GM18499 (cell line): ENCODE data around the gene PDE6C.

Experiments used
- ATAC-seq: cut with Tn5 transposase; IDR thresholded peaks from one replicate; pipeline ENCODE4 v1.9.1; 2021; ENCODE audit warnings: moderate number of reproducible peaks; ENCODE audit not compliant: insufficient read depth, unreplicated experiment

PDE6C gene

GRCh38 chr10:93593254-93593653, 19.1 kb upstream of the PDE6C start:
- ATAC-seq: no peak

GRCh38 chr10:93593749-93594148, 18.6 kb upstream of the PDE6C start:
- no peak for ATAC-seq

- ATAC-seq: no peak
These were observed 17.8 kb upstream of the PDE6C start for GRCh38 chr10:93594518-93594917.

GRCh38 chr10:93595378-93596161, 16.8 kb upstream of the PDE6C start:
- ATAC-seq: no peak

- ATAC-seq: no peak
These were observed 15.8 kb upstream of the PDE6C start for GRCh38 chr10:93596539-93596938.

GRCh38 chr10:93597075-93597599, 15.2 kb upstream of the PDE6C start:
- ATAC-seq: no peak

GRCh38 chr10:93598157-93598556, 14.2 kb upstream of the PDE6C start:
- ATAC-seq: no peak

GRCh38 chr10:93599335-93599734, 13.0 kb upstream of the PDE6C start:
- ATAC-seq: no peak

- ATAC-seq: no peak
These were observed 12.6 kb upstream of the PDE6C start for GRCh38 chr10:93599778-93600177.

- no peak for ATAC-seq
These were observed 11.7 kb upstream of the PDE6C start for GRCh38 chr10:93600446-93601145.

- ATAC-seq: no peak
These were observed 11.1 kb upstream of the PDE6C start, which contains the start of gene RBP4 for GRCh38 chr10:93601146-93601773. TSS of gene RBP4 (minus strand) at chr10:93601235. CDS start at chr10:93601028, 207 bp downstream.

GRCh38 chr10:93601774-93602162, 10.6 kb upstream of the PDE6C start:
- no peak for ATAC-seq

GRCh38 chr10:93603023-93603422, 9.3 kb upstream of the PDE6C start:
- ATAC-seq: no peak

GRCh38 chr10:93604146-93604545, 8.2 kb upstream of the PDE6C start:
- no peak for ATAC-seq

GRCh38 chr10:93608421-93608820, 3.9 kb upstream of the PDE6C start:
- no peak for ATAC-seq

GRCh38 chr10:93613126-93613525, 789 bp downstream of the PDE6C start:
- no peak for ATAC-seq

GRCh38 chr10:93614101-93614825, 1.9 kb downstream of the PDE6C start:
- no peak for ATAC-seq

GRCh38 chr10:93615576-93616235, 3.4 kb downstream of the PDE6C start:
- ATAC-seq: no peak

GRCh38 chr10:93620925-93621324, 8.6 kb downstream of the PDE6C start:
- no peak for ATAC-seq

GRCh38 chr10:93622942-93623341, 10.6 kb downstream of the PDE6C start:
- no peak for ATAC-seq
